ENCODE data around the gene GOLGA7B.

GOLGA7B gene

GRCh38 chr10:97889461-97890265, 40.0 kb downstream of the GOLGA7B start (continued):
- TF ChIP-seq KLF17 (tag by site-specific recombination; IDR thresholded peaks at IDR 0.05) = peak; percentile 80
- TF ChIP-seq ZSCAN5A (tag by site-specific recombination; IDR thresholded peaks at IDR 0.05) = no peak
- no peak for TF ChIP-seq ZNF549 (tag by site-specific recombination; IDR thresholded peaks at IDR 0.05)
- no peak for TF ChIP-seq TCF7L2 (IDR thresholded peaks at IDR 0.05; ENCODE audit: borderline replicate concordance, low read depth, low read length)
- TF ChIP-seq ZNF174 (tag by site-specific recombination; IDR thresholded peaks at IDR 0.05) = no peak
- TF ChIP-seq, protein P1, sequence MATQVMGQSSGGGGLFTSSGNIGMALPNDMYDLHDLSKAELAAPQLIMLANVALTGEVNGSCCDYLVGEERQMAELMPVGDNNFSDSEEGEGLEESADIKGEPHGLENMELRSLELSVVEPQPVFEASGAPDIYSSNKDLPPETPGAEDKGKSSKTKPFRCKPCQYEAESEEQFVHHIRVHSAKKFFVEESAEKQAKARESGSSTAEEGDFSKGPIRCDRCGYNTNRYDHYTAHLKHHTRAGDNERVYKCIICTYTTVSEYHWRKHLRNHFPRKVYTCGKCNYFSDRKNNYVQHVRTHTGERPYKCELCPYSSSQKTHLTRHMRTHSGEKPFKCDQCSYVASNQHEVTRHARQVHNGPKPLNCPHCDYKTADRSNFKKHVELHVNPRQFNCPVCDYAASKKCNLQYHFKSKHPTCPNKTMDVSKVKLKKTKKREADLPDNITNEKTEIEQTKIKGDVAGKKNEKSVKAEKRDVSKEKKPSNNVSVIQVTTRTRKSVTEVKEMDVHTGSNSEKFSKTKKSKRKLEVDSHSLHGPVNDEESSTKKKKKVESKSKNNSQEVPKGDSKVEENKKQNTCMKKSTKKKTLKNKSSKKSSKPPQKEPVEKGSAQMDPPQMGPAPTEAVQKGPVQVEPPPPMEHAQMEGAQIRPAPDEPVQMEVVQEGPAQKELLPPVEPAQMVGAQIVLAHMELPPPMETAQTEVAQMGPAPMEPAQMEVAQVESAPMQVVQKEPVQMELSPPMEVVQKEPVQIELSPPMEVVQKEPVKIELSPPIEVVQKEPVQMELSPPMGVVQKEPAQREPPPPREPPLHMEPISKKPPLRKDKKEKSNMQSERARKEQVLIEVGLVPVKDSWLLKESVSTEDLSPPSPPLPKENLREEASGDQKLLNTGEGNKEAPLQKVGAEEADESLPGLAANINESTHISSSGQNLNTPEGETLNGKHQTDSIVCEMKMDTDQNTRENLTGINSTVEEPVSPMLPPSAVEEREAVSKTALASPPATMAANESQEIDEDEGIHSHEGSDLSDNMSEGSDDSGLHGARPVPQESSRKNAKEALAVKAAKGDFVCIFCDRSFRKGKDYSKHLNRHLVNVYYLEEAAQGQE (tag by site-specific recombination; IDR thresholded peaks at IDR 0.05) = no peak
- TF ChIP-seq ZNF48 (tag by site-specific recombination; IDR thresholded peaks at IDR 0.05) = no peak
- TF ChIP-seq, protein P2, sequence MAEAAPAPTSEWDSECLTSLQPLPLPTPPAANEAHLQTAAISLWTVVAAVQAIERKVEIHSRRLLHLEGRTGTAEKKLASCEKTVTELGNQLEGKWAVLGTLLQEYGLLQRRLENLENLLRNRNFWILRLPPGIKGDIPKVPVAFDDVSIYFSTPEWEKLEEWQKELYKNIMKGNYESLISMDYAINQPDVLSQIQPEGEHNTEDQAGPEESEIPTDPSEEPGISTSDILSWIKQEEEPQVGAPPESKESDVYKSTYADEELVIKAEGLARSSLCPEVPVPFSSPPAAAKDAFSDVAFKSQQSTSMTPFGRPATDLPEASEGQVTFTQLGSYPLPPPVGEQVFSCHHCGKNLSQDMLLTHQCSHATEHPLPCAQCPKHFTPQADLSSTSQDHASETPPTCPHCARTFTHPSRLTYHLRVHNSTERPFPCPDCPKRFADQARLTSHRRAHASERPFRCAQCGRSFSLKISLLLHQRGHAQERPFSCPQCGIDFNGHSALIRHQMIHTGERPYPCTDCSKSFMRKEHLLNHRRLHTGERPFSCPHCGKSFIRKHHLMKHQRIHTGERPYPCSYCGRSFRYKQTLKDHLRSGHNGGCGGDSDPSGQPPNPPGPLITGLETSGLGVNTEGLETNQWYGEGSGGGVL (tag by site-specific recombination; IDR thresholded peaks at IDR 0.05) = no peak
- TF ChIP-seq, protein P3, sequence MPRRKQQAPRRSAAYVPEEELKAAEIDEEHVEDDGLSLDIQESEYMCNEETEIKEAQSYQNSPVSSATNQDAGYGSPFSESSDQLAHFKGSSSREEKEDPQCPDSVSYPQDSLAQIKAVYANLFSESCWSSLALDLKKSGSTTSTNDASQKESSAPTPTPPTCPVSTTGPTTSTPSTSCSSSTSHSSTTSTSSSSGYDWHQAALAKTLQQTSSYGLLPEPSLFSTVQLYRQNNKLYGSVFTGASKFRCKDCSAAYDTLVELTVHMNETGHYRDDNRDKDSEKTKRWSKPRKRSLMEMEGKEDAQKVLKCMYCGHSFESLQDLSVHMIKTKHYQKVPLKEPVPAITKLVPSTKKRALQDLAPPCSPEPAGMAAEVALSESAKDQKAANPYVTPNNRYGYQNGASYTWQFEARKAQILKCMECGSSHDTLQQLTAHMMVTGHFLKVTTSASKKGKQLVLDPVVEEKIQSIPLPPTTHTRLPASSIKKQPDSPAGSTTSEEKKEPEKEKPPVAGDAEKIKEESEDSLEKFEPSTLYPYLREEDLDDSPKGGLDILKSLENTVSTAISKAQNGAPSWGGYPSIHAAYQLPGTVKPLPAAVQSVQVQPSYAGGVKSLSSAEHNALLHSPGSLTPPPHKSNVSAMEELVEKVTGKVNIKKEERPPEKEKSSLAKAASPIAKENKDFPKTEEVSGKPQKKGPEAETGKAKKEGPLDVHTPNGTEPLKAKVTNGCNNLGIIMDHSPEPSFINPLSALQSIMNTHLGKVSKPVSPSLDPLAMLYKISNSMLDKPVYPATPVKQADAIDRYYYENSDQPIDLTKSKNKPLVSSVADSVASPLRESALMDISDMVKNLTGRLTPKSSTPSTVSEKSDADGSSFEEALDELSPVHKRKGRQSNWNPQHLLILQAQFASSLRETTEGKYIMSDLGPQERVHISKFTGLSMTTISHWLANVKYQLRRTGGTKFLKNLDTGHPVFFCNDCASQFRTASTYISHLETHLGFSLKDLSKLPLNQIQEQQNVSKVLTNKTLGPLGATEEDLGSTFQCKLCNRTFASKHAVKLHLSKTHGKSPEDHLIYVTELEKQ (tag by site-specific recombination; IDR thresholded peaks at IDR 0.05; ENCODE audit: borderline replicate concordance) = no peak
- TF ChIP-seq ZNF132 (tag by site-specific recombination; IDR thresholded peaks at IDR 0.05; ENCODE audit: borderline replicate concordance) = no peak
- TF ChIP-seq ZNF16 (tag by site-specific recombination; IDR thresholded peaks at IDR 0.05; ENCODE audit: low read depth) = no peak
- TF ChIP-seq ZNF335 (tag by site-specific recombination; conservative IDR thresholded peaks at IDR 0.05) = no peak; the same call in 1 of the 2 replicates
- TF ChIP-seq ZXDB (tag by site-specific recombination; IDR thresholded peaks at IDR 0.05) = no peak
- no peak for TF ChIP-seq ZNF266 (tag by site-specific recombination; IDR thresholded peaks at IDR 0.05; ENCODE audit: low read depth)
- TF ChIP-seq GLI4 (tag by site-specific recombination; IDR thresholded peaks at IDR 0.05) = no peak
- no peak for TF ChIP-seq ZFP41 (tag by site-specific recombination; IDR thresholded peaks at IDR 0.05; ENCODE audit: borderline replicate concordance)
- TF ChIP-seq ZFP37 (tag by site-specific recombination; IDR thresholded peaks at IDR 0.05) = no peak
- TF ChIP-seq ZNF157 (tag by site-specific recombination; IDR thresholded peaks at IDR 0.05) = no peak; the same call in none of the 2 replicates
- no peak for TF ChIP-seq ZNF596 (tag by site-specific recombination; IDR thresholded peaks at IDR 0.05)
- TF ChIP-seq ZNF785 (tag by site-specific recombination; IDR thresholded peaks at IDR 0.05) = no peak
- TF ChIP-seq ZBTB26 (tag by site-specific recombination; optimal IDR thresholded peaks at IDR 0.05) = peak; percentile 22
- no peak for TF ChIP-seq ZNF664 (tag by site-specific recombination; IDR thresholded peaks at IDR 0.05)
- peak; percentile 98 for TF ChIP-seq ZIC2 (tag by site-specific recombination; IDR thresholded peaks at IDR 0.05)
- TF ChIP-seq, protein P4, sequence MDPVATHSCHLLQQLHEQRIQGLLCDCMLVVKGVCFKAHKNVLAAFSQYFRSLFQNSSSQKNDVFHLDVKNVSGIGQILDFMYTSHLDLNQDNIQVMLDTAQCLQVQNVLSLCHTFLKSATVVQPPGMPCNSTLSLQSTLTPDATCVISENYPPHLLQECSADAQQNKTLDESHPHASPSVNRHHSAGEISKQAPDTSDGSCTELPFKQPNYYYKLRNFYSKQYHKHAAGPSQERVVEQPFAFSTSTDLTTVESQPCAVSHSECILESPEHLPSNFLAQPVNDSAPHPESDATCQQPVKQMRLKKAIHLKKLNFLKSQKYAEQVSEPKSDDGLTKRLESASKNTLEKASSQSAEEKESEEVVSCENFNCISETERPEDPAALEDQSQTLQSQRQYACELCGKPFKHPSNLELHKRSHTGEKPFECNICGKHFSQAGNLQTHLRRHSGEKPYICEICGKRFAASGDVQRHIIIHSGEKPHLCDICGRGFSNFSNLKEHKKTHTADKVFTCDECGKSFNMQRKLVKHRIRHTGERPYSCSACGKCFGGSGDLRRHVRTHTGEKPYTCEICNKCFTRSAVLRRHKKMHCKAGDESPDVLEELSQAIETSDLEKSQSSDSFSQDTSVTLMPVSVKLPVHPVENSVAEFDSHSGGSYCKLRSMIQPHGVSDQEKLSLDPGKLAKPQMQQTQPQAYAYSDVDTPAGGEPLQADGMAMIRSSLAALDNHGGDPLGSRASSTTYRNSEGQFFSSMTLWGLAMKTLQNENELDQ (tag by site-specific recombination; IDR thresholded peaks at IDR 0.05; ENCODE audit: low read depth) = no peak

All from HEK293 (cell line).